D721Med (cell line): ENCODE results near the gene SLC39A8.
"Not testable (repeated sequence)": the region's sequence is repeated elsewhere in the genome, so short reads cannot be mapped to it uniquely, and the experiment has no call there.

ENCODE experiments used
- DNase-seq: peaks from one replicate; pipeline ENCODE4 v3.0.0; 2011; ENCODE audit warnings: low spot score; ENCODE audit not compliant: insufficient read length
- FAIRE-seq: peaks from 2 replicates; lab custom pipeline; 2011; peaks lifted over from hg19 to GRCh38; lab: Jason Lieb, UNC
- TF ChIP-seq, protein P1 (sequence below): IDR thresholded peaks from 2 replicates; pipeline ENCODE4 v1.5.1; 2012; ENCODE audit warnings: mild to moderate bottlenecking, control low read depth; ENCODE audit not compliant: insufficient read depth; ENCODE audit errors: missing control alignments

Gene SLC39A8

DNA sequence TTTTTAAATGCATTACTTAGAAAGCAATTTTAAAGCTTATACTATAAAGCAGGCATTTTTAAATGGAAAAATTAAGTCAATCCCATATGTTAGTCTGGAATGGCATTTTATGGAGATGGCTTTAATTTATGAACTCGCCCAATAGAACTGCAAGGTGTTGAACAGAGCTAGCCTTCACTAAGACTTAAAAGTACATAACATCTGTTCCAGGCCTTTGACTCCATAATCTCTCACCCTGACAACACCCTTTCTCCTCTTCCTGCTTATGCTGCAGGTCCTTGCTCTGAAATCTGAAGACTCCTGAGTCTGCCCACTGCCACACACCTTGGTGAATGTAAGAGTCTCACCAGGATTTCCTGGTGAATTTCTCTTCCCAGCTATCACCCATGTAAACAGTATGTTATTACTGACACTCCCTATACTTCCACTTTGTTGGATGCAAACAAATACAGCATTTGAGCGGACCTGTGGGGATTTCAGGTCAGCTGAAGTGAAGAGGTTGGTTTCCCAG is 17.7 kb upstream of the SLC39A8 start:
- TF ChIP-seq, protein P1, sequence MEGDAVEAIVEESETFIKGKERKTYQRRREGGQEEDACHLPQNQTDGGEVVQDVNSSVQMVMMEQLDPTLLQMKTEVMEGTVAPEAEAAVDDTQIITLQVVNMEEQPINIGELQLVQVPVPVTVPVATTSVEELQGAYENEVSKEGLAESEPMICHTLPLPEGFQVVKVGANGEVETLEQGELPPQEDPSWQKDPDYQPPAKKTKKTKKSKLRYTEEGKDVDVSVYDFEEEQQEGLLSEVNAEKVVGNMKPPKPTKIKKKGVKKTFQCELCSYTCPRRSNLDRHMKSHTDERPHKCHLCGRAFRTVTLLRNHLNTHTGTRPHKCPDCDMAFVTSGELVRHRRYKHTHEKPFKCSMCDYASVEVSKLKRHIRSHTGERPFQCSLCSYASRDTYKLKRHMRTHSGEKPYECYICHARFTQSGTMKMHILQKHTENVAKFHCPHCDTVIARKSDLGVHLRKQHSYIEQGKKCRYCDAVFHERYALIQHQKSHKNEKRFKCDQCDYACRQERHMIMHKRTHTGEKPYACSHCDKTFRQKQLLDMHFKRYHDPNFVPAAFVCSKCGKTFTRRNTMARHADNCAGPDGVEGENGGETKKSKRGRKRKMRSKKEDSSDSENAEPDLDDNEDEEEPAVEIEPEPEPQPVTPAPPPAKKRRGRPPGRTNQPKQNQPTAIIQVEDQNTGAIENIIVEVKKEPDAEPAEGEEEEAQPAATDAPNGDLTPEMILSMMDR, result no peak

DNA sequence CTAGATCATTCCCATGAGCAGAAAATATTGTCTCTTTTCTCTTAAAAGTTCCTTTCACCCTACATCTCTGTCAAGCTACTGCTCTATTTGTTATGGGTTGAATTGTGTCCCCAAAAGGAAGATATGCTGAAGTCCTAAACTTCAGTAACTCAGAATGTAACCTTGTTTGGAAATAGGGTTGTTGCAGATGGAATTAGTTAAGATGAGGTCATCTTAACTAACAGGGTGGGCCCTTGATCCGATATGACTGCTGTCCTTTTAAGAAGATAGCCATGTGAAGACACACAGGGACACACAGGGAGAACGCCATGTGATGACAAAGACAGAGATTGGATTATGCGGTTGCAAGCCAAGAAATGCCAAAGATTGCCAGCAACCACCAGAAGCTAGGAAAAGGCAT is 12.8 kb upstream of the SLC39A8 start:
- TF ChIP-seq, protein P1, result no peak
- DNase-seq (no peak), FAIRE-seq (no peak)

More for the DNA sequence above, 17.7 kb upstream of the SLC39A8 start:
- DNase-seq (no peak), FAIRE-seq (no peak)

DNA sequence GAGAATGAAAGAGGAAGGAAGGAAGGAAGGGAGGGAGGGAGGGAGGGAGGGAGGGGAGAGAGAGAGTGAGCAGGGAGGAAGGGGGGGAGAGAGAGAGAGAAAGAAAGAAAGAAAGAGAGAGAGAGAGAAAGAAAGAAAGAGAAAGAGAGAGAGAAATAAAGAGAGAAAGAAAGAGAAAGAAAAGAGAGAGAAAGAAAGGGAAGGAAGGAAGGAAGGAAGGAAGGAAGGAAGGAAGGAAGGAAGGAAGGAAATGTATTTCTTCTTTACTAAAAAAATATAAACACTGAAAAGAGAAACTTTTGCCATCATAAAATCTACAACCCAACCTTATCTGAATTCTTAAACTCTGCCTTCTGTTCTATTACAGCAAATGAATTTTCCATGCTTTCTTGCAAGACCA is 12.4 kb upstream of the SLC39A8 start:
- DNase-seq, FAIRE-seq: not testable (repeated sequence)

DNA sequence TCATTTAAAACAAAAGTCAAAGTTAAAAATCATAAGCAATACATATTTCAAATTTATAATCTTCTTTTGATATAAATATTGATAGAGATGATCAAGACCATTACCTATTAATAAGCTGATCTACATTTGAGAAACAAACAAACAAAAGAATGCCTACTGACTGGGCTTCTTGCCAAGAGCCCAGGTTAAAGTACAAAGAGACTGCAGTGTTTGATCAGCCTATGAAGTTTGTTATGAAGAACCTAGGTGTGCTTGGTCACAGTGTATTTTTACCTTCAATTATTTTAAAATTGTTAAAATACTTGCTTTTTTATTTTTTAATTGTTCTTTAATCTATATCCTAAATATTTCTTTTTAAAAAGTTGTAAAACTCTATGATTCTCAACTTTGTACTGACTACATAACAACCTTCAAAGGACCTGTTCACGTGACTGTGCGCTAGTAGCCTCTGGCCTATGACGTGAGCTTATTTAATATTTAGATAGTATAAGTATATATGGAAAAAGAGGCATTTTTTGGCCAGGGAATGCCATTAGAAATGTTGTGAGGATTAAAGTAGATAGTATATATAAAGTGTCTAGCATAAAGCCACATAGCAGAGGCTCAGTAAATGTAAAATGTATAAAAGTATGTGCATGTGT is 11.4 kb upstream of the SLC39A8 start:
- DNase-seq (no peak), FAIRE-seq (no peak)
- TF ChIP-seq, protein P1, result no peak

DNA sequence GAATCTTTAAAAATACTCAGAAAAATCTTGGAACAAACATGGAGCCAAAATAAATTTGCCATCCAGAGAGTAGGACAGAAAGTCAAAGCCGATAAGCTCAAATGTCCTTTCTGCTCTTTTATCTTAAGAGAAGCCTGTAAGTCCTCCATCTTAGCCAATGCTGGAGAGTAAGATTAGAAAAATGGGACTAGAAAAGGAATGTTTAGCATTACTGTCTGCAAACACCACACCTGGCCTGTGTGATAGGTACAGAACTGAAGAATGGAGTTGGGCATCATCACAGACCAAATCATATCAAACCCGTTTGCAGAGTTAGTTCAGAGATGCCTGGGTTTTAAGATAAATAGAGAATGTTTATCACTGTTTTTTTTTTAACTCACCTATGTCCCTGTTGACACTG is 10.5 kb upstream of the SLC39A8 start:
- TF ChIP-seq, protein P1, result no peak
- FAIRE-seq (no peak), DNase-seq (no peak)

DNA sequence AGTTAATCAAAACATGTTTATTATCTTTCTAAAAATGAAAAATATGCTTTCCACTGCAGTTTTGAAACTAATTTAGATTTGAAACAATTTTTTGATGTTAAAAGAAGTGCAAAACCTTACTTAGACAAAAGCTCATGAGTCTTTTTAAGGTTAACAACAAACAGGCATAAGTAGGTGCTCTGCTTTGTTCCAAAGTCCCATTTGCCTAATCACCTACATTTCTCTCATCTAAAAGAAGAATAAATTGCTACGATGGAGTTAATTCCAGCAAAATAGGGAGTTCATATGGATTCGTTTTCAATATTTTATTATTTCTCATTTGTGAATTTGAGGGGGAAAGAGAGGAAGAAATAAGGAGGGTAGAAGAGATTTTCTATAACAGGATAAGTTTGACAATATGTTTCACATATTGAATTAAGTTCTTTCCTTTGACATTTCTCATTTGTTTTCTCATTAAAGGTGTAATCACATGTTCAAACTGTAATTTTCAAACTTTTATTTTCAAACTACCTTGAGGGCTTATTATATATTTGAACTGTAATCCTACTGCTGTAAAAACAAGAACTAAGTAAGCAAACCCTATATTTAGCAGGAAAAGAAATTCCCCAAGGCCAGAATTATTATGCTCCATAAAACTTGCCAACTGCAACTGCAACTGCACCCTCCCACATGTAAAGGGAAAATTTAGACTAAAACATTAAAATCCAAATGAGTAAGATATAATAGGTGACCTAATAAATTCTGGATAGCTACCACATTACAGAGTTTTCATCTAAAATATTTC is 9.6 kb upstream of the SLC39A8 start:
- DNase-seq, result no peak
- TF ChIP-seq, protein P1, result no peak
- no peak for FAIRE-seq

DNA sequence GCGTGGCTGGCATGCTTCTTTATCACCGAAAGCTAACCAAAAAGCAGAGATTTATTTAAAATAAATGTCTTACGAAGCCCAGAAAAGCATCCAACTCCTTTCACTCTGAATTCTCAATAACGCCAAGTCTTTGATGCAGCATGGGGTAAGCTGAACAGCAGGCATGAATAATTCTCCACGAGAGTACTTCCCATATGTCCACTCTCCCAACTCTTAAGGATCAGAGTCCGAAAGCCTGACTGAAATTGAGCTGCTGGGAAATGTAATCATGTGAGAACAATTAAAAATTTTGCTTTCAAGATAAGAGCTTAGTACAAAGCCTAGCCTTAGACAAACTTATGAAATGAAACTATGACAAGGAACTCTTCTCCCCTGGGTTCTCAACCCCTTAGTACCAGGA is 7.5 kb upstream of the SLC39A8 start:
- FAIRE-seq, result no peak

More for the DNA sequence above, 7.5 kb upstream of the SLC39A8 start:
- TF ChIP-seq, protein P1, result no peak
- DNase-seq, result no peak
